Body of pancreas (tissue), 4 donors: ENCODE data around the gene ATG10.

Experiments
- POLR2A ChIP-seq, 3 donors: fragments of 450-650 bp; IDR thresholded peaks; one replicate each; pipeline ENCODE4 v1.6.1; 2016; ENCODE audit warnings: antibody characterized with exemption in 3 of 3, mild to moderate bottlenecking in 2 of 3
- TF ChIP-seq, protein P1 (sequence below), 7 experiments: fragments of 450-650 bp in 4 of 7; fragments of 200-600 bp in 3 of 7; sonication (generic) in 3 of 7; IDR thresholded peaks; one replicate each; pipeline ENCODE4 v1.5.1; 2016 to 2019; ENCODE audit warnings: antibody characterized with exemption in 7 of 7

DNA sequence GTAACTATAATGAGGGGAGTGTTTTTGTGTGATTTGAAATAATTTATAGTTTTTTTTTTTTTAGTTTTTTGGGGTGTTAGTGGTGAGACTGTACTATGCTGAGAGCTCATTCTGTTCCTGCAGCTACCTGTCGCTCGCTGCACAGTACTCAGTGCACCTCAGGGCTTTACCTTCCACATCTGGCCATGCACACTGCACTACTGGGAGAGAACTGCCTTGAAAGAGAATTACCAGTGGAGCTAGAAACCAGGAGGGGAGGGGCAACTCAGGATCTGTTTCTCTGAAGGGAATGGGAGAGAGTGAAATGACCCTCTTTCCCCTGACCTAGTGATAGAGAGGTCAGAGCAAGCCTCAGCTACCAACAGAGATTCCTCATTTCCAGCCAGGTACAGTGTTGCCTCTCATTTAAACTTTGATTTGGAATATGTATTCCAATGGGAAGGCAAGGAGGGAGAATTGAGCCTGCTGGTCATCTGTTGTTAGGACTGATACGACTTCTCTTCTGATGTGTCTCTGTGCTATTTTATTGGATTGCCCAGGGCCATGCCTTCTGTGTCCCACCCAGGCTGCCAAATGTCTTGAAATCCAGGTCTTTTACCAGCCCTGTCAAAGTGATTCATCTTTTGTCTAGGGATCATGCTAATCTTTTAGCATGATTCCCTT lies 8.9 kb downstream of the ATG10 start:
- TF ChIP-seq, protein P1, sequence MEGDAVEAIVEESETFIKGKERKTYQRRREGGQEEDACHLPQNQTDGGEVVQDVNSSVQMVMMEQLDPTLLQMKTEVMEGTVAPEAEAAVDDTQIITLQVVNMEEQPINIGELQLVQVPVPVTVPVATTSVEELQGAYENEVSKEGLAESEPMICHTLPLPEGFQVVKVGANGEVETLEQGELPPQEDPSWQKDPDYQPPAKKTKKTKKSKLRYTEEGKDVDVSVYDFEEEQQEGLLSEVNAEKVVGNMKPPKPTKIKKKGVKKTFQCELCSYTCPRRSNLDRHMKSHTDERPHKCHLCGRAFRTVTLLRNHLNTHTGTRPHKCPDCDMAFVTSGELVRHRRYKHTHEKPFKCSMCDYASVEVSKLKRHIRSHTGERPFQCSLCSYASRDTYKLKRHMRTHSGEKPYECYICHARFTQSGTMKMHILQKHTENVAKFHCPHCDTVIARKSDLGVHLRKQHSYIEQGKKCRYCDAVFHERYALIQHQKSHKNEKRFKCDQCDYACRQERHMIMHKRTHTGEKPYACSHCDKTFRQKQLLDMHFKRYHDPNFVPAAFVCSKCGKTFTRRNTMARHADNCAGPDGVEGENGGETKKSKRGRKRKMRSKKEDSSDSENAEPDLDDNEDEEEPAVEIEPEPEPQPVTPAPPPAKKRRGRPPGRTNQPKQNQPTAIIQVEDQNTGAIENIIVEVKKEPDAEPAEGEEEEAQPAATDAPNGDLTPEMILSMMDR (IDR thresholded peaks at IDR 0.05), result no peak
- no peak for TF ChIP-seq POLR2A (IDR thresholded peaks at IDR 0.05)
